GM12892 (cell line): Measurements from ENCODE around the gene RAB11A.

Experiments
- POLR2A ChIP-seq: IDR thresholded peaks from 2 replicates; pipeline ENCODE4 v1.6.1; 2011; ENCODE audit warnings: low read depth, low read length, control low read depth
- POLR2AphosphoS5 ChIP-seq: IDR thresholded peaks from 2 replicates; pipeline ENCODE4 v1.6.1; 2011; ENCODE audit warnings: low read depth, low read length, control low read depth
- TAF1 ChIP-seq: IDR thresholded peaks from 2 replicates; pipeline ENCODE4 v1.6.1; 2011; ENCODE audit warnings: low read depth, mild to moderate bottlenecking, control low read depth, low read length, borderline replicate concordance

DNA sequence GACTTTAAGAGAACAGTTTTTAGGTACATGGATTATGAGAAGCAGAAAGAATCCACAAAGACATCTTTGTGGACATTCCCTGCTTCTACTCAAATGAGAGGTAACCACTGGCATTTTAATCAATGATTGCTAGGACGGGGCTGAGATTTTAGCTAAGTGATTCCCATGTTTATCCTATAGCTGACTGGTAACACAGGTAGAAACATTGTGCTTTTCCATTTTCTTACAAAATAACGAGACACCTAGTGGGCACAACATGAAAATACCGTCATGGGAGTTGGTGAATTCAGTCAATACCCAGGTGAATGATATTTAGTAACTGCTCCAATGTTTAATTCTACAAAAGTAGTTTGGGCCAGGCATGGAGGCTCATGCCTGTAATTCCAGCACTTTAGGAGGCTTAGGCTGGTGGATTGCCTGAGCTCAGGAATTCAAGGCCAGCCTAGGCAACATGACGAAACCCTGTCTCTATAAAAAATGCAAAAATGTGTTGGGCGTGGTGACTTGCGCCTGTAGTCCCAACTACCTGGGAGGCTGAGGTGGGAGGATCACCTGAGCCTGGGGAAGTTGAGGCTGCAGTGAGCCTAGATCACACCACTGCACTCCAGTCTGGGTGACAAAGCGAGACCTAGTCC, 40.0 kb upstream of the RAB11A start:
- TF ChIP-seq POLR2A (no peak), TAF1 (no peak), POLR2AphosphoS5 (no peak)
